ENCODE data around the gene TNFAIP2.

DNA sequence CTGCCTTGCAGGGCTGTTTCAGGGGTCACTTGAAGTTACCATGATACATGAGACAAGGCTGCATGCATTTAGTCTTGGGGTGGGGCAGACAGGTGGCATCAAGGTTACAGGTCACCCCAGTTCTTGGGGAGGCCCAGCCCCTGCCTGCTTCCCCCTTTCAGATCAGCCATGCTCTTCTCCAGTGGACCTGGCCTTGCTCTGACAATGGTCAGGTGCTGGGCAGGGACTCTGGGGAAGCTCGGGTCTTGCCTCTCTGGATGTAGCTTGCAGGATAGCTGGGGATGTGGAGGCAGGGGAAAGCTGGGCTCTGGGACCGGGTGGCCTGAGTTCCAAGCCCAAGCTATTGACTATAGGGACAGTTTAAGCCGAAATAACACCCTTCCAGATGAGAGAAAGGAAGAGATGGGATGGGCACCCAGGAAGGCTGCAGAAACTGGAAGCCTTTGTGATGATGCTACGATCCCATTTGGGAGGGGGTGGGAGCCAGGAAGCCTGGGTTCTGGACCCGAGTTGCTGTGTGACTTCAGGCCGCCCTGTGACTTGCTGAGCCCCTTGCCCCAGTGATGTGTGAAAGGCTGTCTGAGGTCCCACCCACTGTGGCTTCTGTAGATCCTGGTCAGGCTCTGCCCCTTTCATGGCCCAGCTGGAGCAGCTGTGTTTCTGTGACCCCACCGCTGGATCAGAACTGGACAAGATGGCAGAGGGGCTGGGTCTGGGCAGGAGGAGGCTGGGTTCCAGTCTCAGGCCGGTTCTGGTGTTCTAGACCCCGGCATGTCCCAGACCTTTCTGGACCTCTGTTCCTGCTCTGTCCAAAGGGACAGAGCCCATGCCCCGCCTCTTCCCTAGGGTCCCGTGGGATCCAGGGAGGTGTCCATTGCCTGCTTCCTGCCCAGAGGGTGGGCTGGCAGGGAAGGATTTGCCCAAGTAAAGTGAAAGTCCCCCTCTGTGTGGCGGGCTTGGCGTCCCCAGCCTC lies 2.1 kb downstream of the TNFAIP2 start:
- TF ChIP-seq, protein P1, sequence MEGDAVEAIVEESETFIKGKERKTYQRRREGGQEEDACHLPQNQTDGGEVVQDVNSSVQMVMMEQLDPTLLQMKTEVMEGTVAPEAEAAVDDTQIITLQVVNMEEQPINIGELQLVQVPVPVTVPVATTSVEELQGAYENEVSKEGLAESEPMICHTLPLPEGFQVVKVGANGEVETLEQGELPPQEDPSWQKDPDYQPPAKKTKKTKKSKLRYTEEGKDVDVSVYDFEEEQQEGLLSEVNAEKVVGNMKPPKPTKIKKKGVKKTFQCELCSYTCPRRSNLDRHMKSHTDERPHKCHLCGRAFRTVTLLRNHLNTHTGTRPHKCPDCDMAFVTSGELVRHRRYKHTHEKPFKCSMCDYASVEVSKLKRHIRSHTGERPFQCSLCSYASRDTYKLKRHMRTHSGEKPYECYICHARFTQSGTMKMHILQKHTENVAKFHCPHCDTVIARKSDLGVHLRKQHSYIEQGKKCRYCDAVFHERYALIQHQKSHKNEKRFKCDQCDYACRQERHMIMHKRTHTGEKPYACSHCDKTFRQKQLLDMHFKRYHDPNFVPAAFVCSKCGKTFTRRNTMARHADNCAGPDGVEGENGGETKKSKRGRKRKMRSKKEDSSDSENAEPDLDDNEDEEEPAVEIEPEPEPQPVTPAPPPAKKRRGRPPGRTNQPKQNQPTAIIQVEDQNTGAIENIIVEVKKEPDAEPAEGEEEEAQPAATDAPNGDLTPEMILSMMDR (IDR thresholded peaks at IDR 0.05), result no peak
- no peak for TF ChIP-seq POLR2A (IDR thresholded peaks at IDR 0.05)

All from testis (tissue), 2 donors.